H1 (cell line): ENCODE results near the gene HOXB3.

Experiments used
- BACH1 ChIP-seq: IDR thresholded peaks from 2 replicates; pipeline ENCODE4 v1.6.1; 2012; ENCODE audit warnings: low read length, improper control_type of control experiment
- CEBPB ChIP-seq: IDR thresholded peaks from 2 replicates; pipeline ENCODE4 v1.6.1; 2012; ENCODE audit warnings: low read depth, low read length
- CTCF ChIP-seq, 3 experiments: IDR thresholded peaks; 1 replicate in 2 of 3; 2 replicates in 1 of 3; pipeline versions ENCODE4 v1.5.1 to v1.6.1; 2011; ENCODE audit warnings: low read length in 3 of 3, mild to moderate bottlenecking in 3 of 3, inconsistent platforms in 2 of 3, low read depth in 1 of 3, moderate library complexity in 1 of 3; ENCODE audit not compliant: insufficient read depth in 1 of 3; ENCODE audit errors: control extremely low read depth in 1 of 3
- EP300 ChIP-seq, 2 experiments: IDR thresholded peaks; 1 replicate in 1 of 2; 2 replicates in 1 of 2; pipeline ENCODE4 v1.6.1; 2011 to 2012; ENCODE audit warnings: low read depth in 2 of 2, low read length in 2 of 2, mild to moderate bottlenecking in 2 of 2, borderline replicate concordance in 1 of 2, inconsistent platforms in 1 of 2, moderate library complexity in 1 of 2
- HDAC2 ChIP-seq, 2 experiments: fragments of 300-600 bp in 1 of 2; sonication (generic) in 1 of 2; IDR thresholded peaks; 2 replicates each; pipeline ENCODE4 v1.6.1; 2011 to 2012; ENCODE audit warnings: low read depth in 2 of 2, low read length in 2 of 2, mild to moderate bottlenecking in 2 of 2, moderate library complexity in 2 of 2, borderline replicate concordance in 1 of 2, inconsistent platforms in 1 of 2
- JUND ChIP-seq: IDR thresholded peaks from 2 replicates; pipeline ENCODE4 v1.6.1; 2011; ENCODE audit warnings: mild to moderate bottlenecking, improper control_type of control experiment, low read length
- NANOG ChIP-seq: IDR thresholded peaks from 2 replicates; pipeline ENCODE4 v1.6.1; 2011; ENCODE audit warnings: low read length, low read depth, mild to moderate bottlenecking, inconsistent platforms; ENCODE audit not compliant: insufficient read depth, poor library complexity, severe bottlenecking
- POLR2A ChIP-seq, 2 experiments: IDR thresholded peaks; 1 replicate in 1 of 2; 2 replicates in 1 of 2; pipeline ENCODE4 v1.6.1; 2011; ENCODE audit warnings: low read depth in 2 of 2, low read length in 2 of 2, mild to moderate bottlenecking in 2 of 2; ENCODE audit errors: control extremely low read depth in 1 of 2
- POLR2AphosphoS5 ChIP-seq: IDR thresholded peaks from 2 replicates; pipeline ENCODE4 v1.6.1; 2011; ENCODE audit warnings: low read depth, low read length
- RAD21 ChIP-seq, 2 experiments: IDR thresholded peaks in 1 of 2; conservative IDR thresholded peaks in 1 of 2; 2 replicates each; pipeline ENCODE4 v1.6.1; 2011; ENCODE audit warnings: low read depth in 2 of 2, low read length in 2 of 2, improper control_type of control experiment in 1 of 2, inconsistent platforms in 1 of 2, mild to moderate bottlenecking in 1 of 2, moderate library complexity in 1 of 2
- RNF2 ChIP-seq: fragments of 200-900, 300-1000 bp; sonication (generic); IDR thresholded peaks from 2 replicates; pipeline ENCODE4 v1.7.1; 2016; ENCODE audit warnings: borderline replicate concordance, low read depth, mild to moderate bottlenecking, antibody characterized with exemption, low read length; ENCODE audit not compliant: poor library complexity, severe bottlenecking; ENCODE audit errors: missing control alignments
- SRF ChIP-seq: IDR thresholded peaks from 2 replicates; pipeline ENCODE4 v1.6.1; 2011; ENCODE audit warnings: mild to moderate bottlenecking, low read depth, low read length, moderate library complexity
- ZNF274 ChIP-seq: IDR thresholded peaks from 2 replicates; pipeline ENCODE4 v1.7.0; 2012; ENCODE audit warnings: low read length, borderline replicate concordance; ENCODE audit errors: extremely low read depth

- TF ChIP-seq BACH1 (no peak), RNF2 (no peak), EP300 (IDR thresholded peaks at IDR 0.05; ENCODE audit: borderline replicate concordance in 1 of 2, low read depth in 2 of 2, low read length in 2 of 2) (no peak), POLR2AphosphoS5 (no peak), CEBPB (no peak), ZNF274 (no peak), JUND (no peak), NANOG (no peak), CTCF (IDR thresholded peaks at IDR 0.05; ENCODE audit: control extremely low read depth in 1 of 3, insufficient read depth in 1 of 3, low read depth in 1 of 3, low read length in 3 of 3) (no peak), HDAC2 (IDR thresholded peaks at IDR 0.05; ENCODE audit: borderline replicate concordance in 1 of 2, low read depth in 2 of 2, low read length in 2 of 2) (no peak), SRF (no peak), POLR2A (IDR thresholded peaks at IDR 0.05; ENCODE audit: control extremely low read depth in 1 of 2, low read depth in 2 of 2, low read length in 2 of 2) (no peak), RAD21 (IDR thresholded peaks at IDR 0.05 in 1 of 2, conservative IDR thresholded peaks at IDR 0.05 in 1 of 2; ENCODE audit: low read depth in 2 of 2, low read length in 2 of 2) (no peak)
Observed at GRCh38 chr17:48549281-48549630, 40.8 kb downstream of the HOXB3 start.
